ENCODE data around the gene CENPO. TPM values are rescaled to one million over a fixed set of nuclear protein-coding genes. Genes with fewer than 3 reads are reported as not detected.

CENPO gene
- total and polyA plus RNA-seq, 2 donors (not counting 3 experiments of a cell fraction or from before 2014, with no cell fraction given) = 26.8 to 45.3 TPM

GRCh38 chr2:24858996-24859395, 65.8 kb downstream of the CENPO start:
- no peaks in the 10 kb centered on the region for H3K9me3 ChIP-seq (replicated peaks; ENCODE audit: control insufficient read depth, insufficient read depth, low read length)
- H2AFZ ChIP-seq (ENCODE audit: low read depth, low read length) = no peak overlapping the region
- dilution Hi-C loops (cut with MboI; ENCODE audit: extremely low pct_ligation_motif_present, low sequenced_read_pairs) = no loop called here
- no peaks in the 10 kb centered on the region for H3K27me3 ChIP-seq (ENCODE audit: control insufficient read depth in 2 of 2, insufficient read depth in 2 of 2, low read length in 2 of 2)
- no peaks in the 10 kb centered on the region for H3K4me1 ChIP-seq (ENCODE audit: control insufficient read depth, extremely low read depth, insufficient read depth, low read length)
- DNase-seq (ENCODE audit: low read depth, low spot score) (no peak), FAIRE-seq (no peak)
- H3K79me2 ChIP-seq (ENCODE audit: control insufficient read depth, insufficient read depth, low read length) = no peaks in the 10 kb centered on the region
- intact Hi-C loops (cut with micrococcal nuclease) = no loop called here
- no peak overlapping the region for H3K9ac ChIP-seq (replicated peaks; ENCODE audit: extremely low read depth, insufficient read depth, low read length)
- no peaks in the 10 kb centered on the region for H4K20me1 ChIP-seq (replicated peaks; ENCODE audit: control insufficient read depth, extremely low read depth, insufficient read depth, low read length)
- ChIA-PET POLR2A (no interaction called here), CTCF (no interaction called here)
- no peaks in the 10 kb centered on the region for H3K9me1 ChIP-seq (replicated peaks; ENCODE audit: control insufficient read depth, extremely low read depth, insufficient read depth, low read length)
- H3K27ac ChIP-seq (ENCODE audit: insufficient read depth, low read depth, low read length) = no peak overlapping the region
- no TSS peak for BruUV-seq (replicated peaks)
- TF ChIP-seq GATA2 (IDR thresholded peaks at IDR 0.05; ENCODE audit: insufficient read depth, insufficient read length, low read depth, low read length) (no peak), MYC (IDR thresholded peaks at IDR 0.05; ENCODE audit: low read depth, low read length) (no peak), JUN (IDR thresholded peaks at IDR 0.05; ENCODE audit: borderline replicate concordance, insufficient read depth, insufficient read length, low read depth) (no peak), EZH2 (IDR thresholded peaks at IDR 0.05; ENCODE audit: borderline replicate concordance, low read depth, low read length, severe bottlenecking) (no peak), FOS (IDR thresholded peaks at IDR 0.05; ENCODE audit: borderline replicate concordance, insufficient read depth, low read length) (no peak), POLR2AphosphoS5 (IDR thresholded peaks at IDR 0.05; ENCODE audit: insufficient read depth, low read depth, low read length) (no peak), POLR2A (IDR thresholded peaks at IDR 0.05; ENCODE audit: low read depth, low read length) (no peak), MAX (IDR thresholded peaks at IDR 0.05; ENCODE audit: insufficient read depth, insufficient read length) (no peak)
- no peaks in the 10 kb centered on the region for H3K36me3 ChIP-seq (ENCODE audit: control insufficient read depth in 2 of 2, extremely low read depth in 1 of 2, insufficient read depth in 2 of 2, low read length in 2 of 2)
- H3K4me2 ChIP-seq (ENCODE audit: insufficient read depth, low read length) = no peak overlapping the region
- H3K4me3 ChIP-seq (replicated peaks in 1 of 3; ENCODE audit: insufficient read depth in 1 of 3, low read depth in 1 of 3, low read length in 3 of 3) = no peak overlapping the region

GRCh38 chr2:24859968-24860600, 66.9 kb downstream of the CENPO start:
- no peaks in the 10 kb centered on the region for H3K9me1 ChIP-seq (replicated peaks; ENCODE audit: control insufficient read depth, extremely low read depth, insufficient read depth, low read length)
- intact Hi-C loops (cut with micrococcal nuclease) = no loop called here
- FAIRE-seq (no peak), DNase-seq (ENCODE audit: low read depth, low spot score) (no peak)
- no peaks in the 10 kb centered on the region for H3K36me3 ChIP-seq (ENCODE audit: control insufficient read depth in 2 of 2, extremely low read depth in 1 of 2, insufficient read depth in 2 of 2, low read length in 2 of 2)
- ChIA-PET POLR2A (no interaction called here), CTCF (no interaction called here)
- no peak overlapping the region for H3K9ac ChIP-seq (replicated peaks; ENCODE audit: extremely low read depth, insufficient read depth, low read length)
- H3K27me3 ChIP-seq (ENCODE audit: control insufficient read depth in 2 of 2, insufficient read depth in 2 of 2, low read length in 2 of 2) = no peaks in the 10 kb centered on the region
- dilution Hi-C loops (cut with MboI; ENCODE audit: extremely low pct_ligation_motif_present, low sequenced_read_pairs) = no loop called here
- H3K9me3 ChIP-seq (replicated peaks; ENCODE audit: control insufficient read depth, insufficient read depth, low read length) = no peaks in the 10 kb centered on the region
- no TSS peak for BruUV-seq (replicated peaks)
- H4K20me1 ChIP-seq (replicated peaks; ENCODE audit: control insufficient read depth, extremely low read depth, insufficient read depth, low read length) = no peaks in the 10 kb centered on the region
- H3K4me2 ChIP-seq (ENCODE audit: insufficient read depth, low read length) = no peak overlapping the region
- H3K4me1 ChIP-seq (ENCODE audit: control insufficient read depth, extremely low read depth, insufficient read depth, low read length) = no peaks in the 10 kb centered on the region
- H2AFZ ChIP-seq (ENCODE audit: low read depth, low read length) = no peak overlapping the region
- no peak for TF ChIP-seq JUN (IDR thresholded peaks at IDR 0.05; ENCODE audit: borderline replicate concordance, insufficient read depth, insufficient read length, low read depth)
- no peak for TF ChIP-seq GATA2 (IDR thresholded peaks at IDR 0.05; ENCODE audit: insufficient read depth, insufficient read length, low read depth, low read length)
- TF ChIP-seq POLR2A (IDR thresholded peaks at IDR 0.05; ENCODE audit: low read depth, low read length) = no peak
- TF ChIP-seq MAX (IDR thresholded peaks at IDR 0.05; ENCODE audit: insufficient read depth, insufficient read length) = no peak
- TF ChIP-seq FOS (IDR thresholded peaks at IDR 0.05; ENCODE audit: borderline replicate concordance, insufficient read depth, low read length) = no peak
- TF ChIP-seq POLR2AphosphoS5 (IDR thresholded peaks at IDR 0.05; ENCODE audit: insufficient read depth, low read depth, low read length) = no peak
- TF ChIP-seq MYC (IDR thresholded peaks at IDR 0.05; ENCODE audit: low read depth, low read length) = no peak
- no peak for TF ChIP-seq CTCF (IDR thresholded peaks at IDR 0.05; ENCODE audit: extremely low read depth in 1 of 2, insufficient read depth in 1 of 2, low read depth in 1 of 2, low read length in 2 of 2)
- TF ChIP-seq EZH2 (IDR thresholded peaks at IDR 0.05; ENCODE audit: borderline replicate concordance, low read depth, low read length, severe bottlenecking) = no peak
- H3K79me2 ChIP-seq (ENCODE audit: control insufficient read depth, insufficient read depth, low read length) = no peaks in the 10 kb centered on the region
- H3K4me3 ChIP-seq (replicated peaks in 1 of 3; ENCODE audit: insufficient read depth in 1 of 3, low read depth in 1 of 3, low read length in 3 of 3) = no peak overlapping the region
- H3K27ac ChIP-seq (ENCODE audit: insufficient read depth, low read depth, low read length) = no peak overlapping the region

All from endothelial cell of umbilical vein (primary cell).